Smooth muscle cell of the brain vasculature (primary cell): ENCODE measurements around the gene PTPRU.

Source experiments
- DNase-seq: peaks from one replicate; pipeline ENCODE4 v3.0.0-alpha.2; 2012; ENCODE audit warnings: low read depth, low spot score

Gene PTPRU

GRCh38 chr1:29266912-29267311 is 30.6 kb downstream of the PTPRU start:
- DNase-seq: no peak

- DNase-seq: no peak
These were observed 31.2 kb downstream of the PTPRU start for GRCh38 chr1:29267321-29268070.

GRCh38 chr1:29269382-29269781 is 33.1 kb downstream of the PTPRU start:
- DNase-seq: no peak

- no peak for DNase-seq
These were observed 34.7 kb downstream of the PTPRU start for GRCh38 chr1:29270929-29271521.

GRCh38 chr1:29271724-29272123 is 35.4 kb downstream of the PTPRU start:
- DNase-seq: no peak

GRCh38 chr1:29272147-29272907 is 36.0 kb downstream of the PTPRU start:
- DNase-seq: no peak

GRCh38 chr1:29275435-29275834 is 39.1 kb downstream of the PTPRU start:
- no peak for DNase-seq

GRCh38 chr1:29278124-29278523 is 41.8 kb downstream of the PTPRU start:
- DNase-seq: no peak

GRCh38 chr1:29279406-29279805 is 43.1 kb downstream of the PTPRU start:
- no peak for DNase-seq

- no peak for DNase-seq
These were observed 43.6 kb downstream of the PTPRU start for GRCh38 chr1:29279951-29280391.

GRCh38 chr1:29280409-29281131 is 44.2 kb downstream of the PTPRU start:
- no peak for DNase-seq

- DNase-seq: no peak
These were observed 45.2 kb downstream of the PTPRU start for GRCh38 chr1:29281571-29281970.

GRCh38 chr1:29282135-29282923 is 46.0 kb downstream of the PTPRU start:
- no peak for DNase-seq

GRCh38 chr1:29282924-29283803 is 46.8 kb downstream of the PTPRU start:
- no peak for DNase-seq

- no peak for DNase-seq
These were observed 47.5 kb downstream of the PTPRU start for GRCh38 chr1:29283804-29284195.

GRCh38 chr1:29284286-29284960 is 48.1 kb downstream of the PTPRU start:
- no peak for DNase-seq

GRCh38 chr1:29284961-29285560 is 48.7 kb downstream of the PTPRU start:
- DNase-seq: no peak

GRCh38 chr1:29285771-29286170 is 49.4 kb downstream of the PTPRU start:
- no peak for DNase-seq

GRCh38 chr1:29286194-29286767 is 50.0 kb downstream of the PTPRU start:
- no peak for DNase-seq
